CD14-positive monocyte (primary cell): ENCODE data around the gene ISLR2. TPM values are rescaled to one million over a fixed set of nuclear protein-coding genes. Genes with fewer than 3 reads are reported as not detected.
"Not testable (repeated sequence)": the region's sequence is repeated elsewhere in the genome, so short reads cannot be mapped to it uniquely, and the experiment has no call there.

Experiments
- DNase-seq, 3 donors: peaks; one replicate each; pipeline ENCODE4 v3.0.0-alpha.2; 2011 to 2022
- H2AFZ ChIP-seq: 2 replicates; pipeline ENCODE4 v1.6.0; 2012; ENCODE audit warnings: mild to moderate bottlenecking, low read depth, low read length, inconsistent platforms; ENCODE audit not compliant: insufficient read depth, poor library complexity, severe bottlenecking
- H3K27ac ChIP-seq, 2 donors: 1 replicate in 1 of 2; 2 replicates in 1 of 2; pipeline ENCODE4 v1.5.1; 2012 to 2013; ENCODE audit warnings: low read length in 2 of 2, control low read depth in 1 of 2, inconsistent platforms in 1 of 2, low read depth in 1 of 2, mild to moderate bottlenecking in 1 of 2
- H3K27me3 ChIP-seq, 2 donors: one replicate each; pipeline versions ENCODE4 v1.6.0 to v1.6.1; 2011 to 2013; ENCODE audit warnings: low read length in 2 of 2; ENCODE audit not compliant: control insufficient read depth in 2 of 2, insufficient read depth in 2 of 2
- H3K36me3 ChIP-seq, 2 donors: replicated peaks in 1 of 2; 1 replicate in 1 of 2; 2 replicates in 1 of 2; pipeline versions ENCODE4 v1.5.1 to v1.6.1; 2012 to 2013; ENCODE audit warnings: low read length in 2 of 2, control low read depth in 1 of 2, inconsistent platforms in 1 of 2, mild to moderate bottlenecking in 1 of 2; ENCODE audit not compliant: insufficient read depth in 2 of 2, control insufficient read depth in 1 of 2
- H3K4me1 ChIP-seq, 2 donors: 1 replicate in 1 of 2; 2 replicates in 1 of 2; pipeline versions ENCODE4 v1.5.1 to v1.6.1; 2012 to 2013; ENCODE audit warnings: low read length in 2 of 2, control low read depth in 1 of 2, inconsistent platforms in 1 of 2, mild to moderate bottlenecking in 1 of 2, moderate library complexity in 1 of 2; ENCODE audit not compliant: insufficient read depth in 2 of 2, control insufficient read depth in 1 of 2
- H3K4me2 ChIP-seq: replicated peaks from 2 replicates; pipeline ENCODE3; 2012; ENCODE audit warnings: low read length, moderate library complexity, mild to moderate bottlenecking; ENCODE audit not compliant: poor library complexity, severe bottlenecking; ENCODE audit errors: extremely low read depth
- H3K4me3 ChIP-seq, 3 experiments: fragments of 200-600 bp in 1 of 3; sonication (generic) in 1 of 3; replicated peaks in 1 of 3; 1 replicate in 2 of 3; 2 replicates in 1 of 3; pipeline ENCODE4 v1.5.1; 2011 to 2013; ENCODE audit warnings: low read length in 3 of 3, mild to moderate bottlenecking in 3 of 3, control low read depth in 2 of 3, low read depth in 2 of 3, inconsistent platforms in 1 of 3, moderate library complexity in 1 of 3
- H3K79me2 ChIP-seq: 2 replicates; pipeline ENCODE4 v1.6.0; 2012; ENCODE audit warnings: mild to moderate bottlenecking, control low read depth, inconsistent platforms, low read length, moderate library complexity; ENCODE audit not compliant: insufficient read depth
- H3K9ac ChIP-seq: 2 replicates; pipeline ENCODE4 v1.6.0; 2017; ENCODE audit warnings: low read length, mild to moderate bottlenecking; ENCODE audit not compliant: insufficient read depth, poor library complexity, severe bottlenecking
- H3K9me3 ChIP-seq, 2 donors: replicated peaks in 1 of 2; 1 replicate in 1 of 2; 2 replicates in 1 of 2; pipeline versions ENCODE4 v1.5.1 to v1.6.1; 2012 to 2013; ENCODE audit warnings: low read length in 2 of 2, control low read depth in 1 of 2; ENCODE audit not compliant: control insufficient read depth in 1 of 2, insufficient read depth in 1 of 2
- H4K20me1 ChIP-seq: 2 replicates; pipeline ENCODE4 v1.6.0; 2012; ENCODE audit warnings: mild to moderate bottlenecking, low read length, control low read depth, moderate library complexity; ENCODE audit not compliant: insufficient read depth
- H3K27ac Mint-ChIP-seq, 7 donors: one replicate each; pipeline ENCODE4 v1.8.0; 2020; ENCODE audit warnings: mild to moderate bottlenecking in 7 of 7, mixed read lengths in 7 of 7, moderate library complexity in 6 of 7, inconsistent platforms in 2 of 7
- H3K27me3 Mint-ChIP-seq, 3 donors: one replicate each; pipeline ENCODE4 v1.8.0; 2021 to 2022; ENCODE audit warnings: low read depth in 3 of 3, mild to moderate bottlenecking in 3 of 3, mixed read lengths in 3 of 3, moderate library complexity in 3 of 3, inconsistent platforms in 1 of 3
- H3K36me3 Mint-ChIP-seq, 2 donors: one replicate each; pipeline ENCODE4 v1.8.0; 2020; ENCODE audit warnings: mixed read lengths in 2 of 2, inconsistent platforms in 1 of 2, mild to moderate bottlenecking in 1 of 2
- H3K4me1 Mint-ChIP-seq: one replicate; pipeline ENCODE4 v1.8.0; 2020; ENCODE audit warnings: mild to moderate bottlenecking, mixed read lengths
- H3K4me3 Mint-ChIP-seq, 2 donors: one replicate each; pipeline ENCODE4 v1.8.0; 2020; ENCODE audit warnings: mild to moderate bottlenecking in 2 of 2, mixed read lengths in 2 of 2, moderate library complexity in 1 of 2
- H3K9me3 Mint-ChIP-seq, 7 donors: one replicate each; pipeline ENCODE4 v1.8.0; 2020 to 2022; ENCODE audit warnings: mixed read lengths in 7 of 7, mild to moderate bottlenecking in 6 of 7, moderate library complexity in 6 of 7, inconsistent platforms in 2 of 7
- CTCF ChIP-seq: fragments of 200-600 bp; IDR thresholded peaks from one replicate; pipeline ENCODE4 v1.8.0; 2022; ENCODE audit warnings: antibody characterized with exemption, mild to moderate bottlenecking
- WGBS: methylation state at CpG from one replicate; pipeline ENCODE4 v1.1.5; 2013; ENCODE audit warnings: missing lambda C conversion rate; ENCODE audit not compliant: insufficient coverage; 5-methylcytosine and 5-hydroxymethylcytosine counted together
- intact Hi-C, 2 donors: fragments of 100-400 bp; cut with micrococcal nuclease; formaldehyde crosslinking; loops; one replicate each; pipeline versions ENCODE4 v1.15.0 to v1.15.1; 2023
- polyA plus RNA-seq, 3 donors: library from polyadenylated mRNA; depleted of rRNA in 1 of 3; unstranded in 2 of 3; stranded (reverse) in 1 of 3; fragments of 300-500 nt in 2 of 3; fragments of >200 nt in 1 of 3; fragmentation: Illumina TruSeq in 2 of 3; gene quantifications; 1 replicate in 2 of 3; 2 replicates in 1 of 3; pipeline ENCODE4 v1.2.3, GENCODE V29; 2012 to 2021

ISLR2 gene
- polyA plus RNA-seq, 3 donors: not detected

- peaks cover 3% of the 10 kb centered on the region for H3K4me1 Mint-ChIP-seq
Observed at GRCh38 chr15:74108111-74108510, 22.3 kb upstream of the ISLR2 start.

GRCh38 chr15:74108611-74109010 lies 21.8 kb upstream of the ISLR2 start:
- H4K20me1 ChIP-seq, H3K27ac ChIP-seq, H3K4me1 ChIP-seq, H3K4me3 Mint-ChIP-seq, H2AFZ ChIP-seq, H3K4me3 ChIP-seq, H3K36me3 Mint-ChIP-seq, H3K27me3 Mint-ChIP-seq, H3K4me1 Mint-ChIP-seq, H3K27ac Mint-ChIP-seq, DNase-seq, H3K27me3 ChIP-seq, H3K9me3 ChIP-seq, intact Hi-C loops, H3K9me3 Mint-ChIP-seq, H3K9ac ChIP-seq, H3K4me2 ChIP-seq, H3K79me2 ChIP-seq, H3K36me3 ChIP-seq: not testable (repeated sequence)
- 73% methylated on average over 2 of the region's 6 CpGs for WGBS
- TF ChIP-seq CTCF: peak; percentile 11

More at GRCh38 chr15:74108111-74108510, 22.3 kb upstream of the ISLR2 start:
- DNase-seq: no peak
- H3K9me3 Mint-ChIP-seq: no peaks in the 10 kb centered on the region
- H3K4me2 ChIP-seq: no peak overlapping the region
- H4K20me1 ChIP-seq: no peaks in the 10 kb centered on the region
- 95% methylated on average over 5 of the region's 5 CpGs for WGBS
- no peaks in the 10 kb centered on the region for H3K27me3 ChIP-seq
- peaks cover 1 to 3% (median 1%) of the 10 kb centered on the region in 3 donors for H3K27me3 Mint-ChIP-seq
- TF ChIP-seq CTCF: no peak
- no peaks in the 10 kb centered on the region for H3K79me2 ChIP-seq
- no peak overlapping the region for H3K27ac Mint-ChIP-seq
- no peak overlapping the region for H3K4me3 Mint-ChIP-seq
- H3K4me3 ChIP-seq: no peak overlapping the region
- no peak overlapping the region for H2AFZ ChIP-seq
- no peak overlapping the region for H3K9ac ChIP-seq
- H3K36me3 ChIP-seq: no peaks in the 10 kb centered on the region
- intact Hi-C loops: no loop called here
- H3K27ac ChIP-seq: no peak overlapping the region
- no peaks in the 10 kb centered on the region for H3K36me3 Mint-ChIP-seq
- H3K4me1 ChIP-seq: no peaks in the 10 kb centered on the region
- H3K9me3 ChIP-seq: no peaks in the 10 kb centered on the region
